HG03280 (cell line): ENCODE measurements around the gene SAMD9.
A peak's percentile ranks its signal among the peaks of the same experiment; 100 is the strongest.
"Not testable (repeated sequence)": the region's sequence is repeated elsewhere in the genome, so short reads cannot be mapped to it uniquely, and the experiment has no call there.

ENCODE experiments used
- ATAC-seq: cut with Tn5 transposase; IDR thresholded peaks from one replicate; pipeline ENCODE4 v1.9.1; 2021; ENCODE audit warnings: mild to moderate bottlenecking, moderate library complexity; ENCODE audit not compliant: unreplicated experiment

The SAMD9 gene

GRCh38 chr7:93117852-93118530 is at the start of gene SAMD9:
Gene SAMD9 (minus strand): TSS chr7:93117979. CDS start chr7:93106097, 11,882 bp downstream.
- ATAC-seq = peak; percentile 99

- peak; percentile 95 for ATAC-seq
Observed at GRCh38 chr7:93165447-93165846, 47.7 kb upstream of the SAMD9 start.

- ATAC-seq = no peak
Observed at GRCh38 chr7:93164766-93165165, 47.0 kb upstream of the SAMD9 start.

- no peak for ATAC-seq
Observed at GRCh38 chr7:93161181-93161762, 43.5 kb upstream of the SAMD9 start.

GRCh38 chr7:93160410-93160809 is 42.6 kb upstream of the SAMD9 start:
- ATAC-seq = no peak

GRCh38 chr7:93159490-93159889 is 41.7 kb upstream of the SAMD9 start:
- no peak for ATAC-seq

- no peak for ATAC-seq
Observed at GRCh38 chr7:93156884-93157283, 39.1 kb upstream of the SAMD9 start.

GRCh38 chr7:93150200-93150835 is 32.5 kb upstream of the SAMD9 start:
- no peak for ATAC-seq

- no peak for ATAC-seq
Observed at GRCh38 chr7:93148727-93149126, 30.9 kb upstream of the SAMD9 start.

GRCh38 chr7:93148144-93148543 is 30.4 kb upstream of the SAMD9 start, which contains the start of gene SAMD9L:
Gene SAMD9L (minus strand): TSS chr7:93148385. CDS start chr7:93135971, 12,414 bp downstream.
- peak; percentile 71 for ATAC-seq

- peak; percentile 68 for ATAC-seq
Observed at GRCh38 chr7:93147363-93147762, 29.6 kb upstream of the SAMD9 start.

- ATAC-seq = no peak
Observed at GRCh38 chr7:93146472-93147141, 28.8 kb upstream of the SAMD9 start.

GRCh38 chr7:93146036-93146435 is 28.3 kb upstream of the SAMD9 start:
- no peak for ATAC-seq

GRCh38 chr7:93145354-93145753 is 27.6 kb upstream of the SAMD9 start:
- no peak for ATAC-seq

- no peak for ATAC-seq
Observed at GRCh38 chr7:93142127-93142526, 24.3 kb upstream of the SAMD9 start.

- no peak for ATAC-seq
Observed at GRCh38 chr7:93140582-93141191, 22.9 kb upstream of the SAMD9 start.

- ATAC-seq = no peak
Observed at GRCh38 chr7:93138576-93138975, 20.8 kb upstream of the SAMD9 start.

GRCh38 chr7:93133005-93133404 is 15.2 kb upstream of the SAMD9 start:
- no peak for ATAC-seq

GRCh38 chr7:93132216-93132615 is 14.4 kb upstream of the SAMD9 start:
- no peak for ATAC-seq

GRCh38 chr7:93126954-93127353 is 9.2 kb upstream of the SAMD9 start:
- not testable (repeated sequence) for ATAC-seq

GRCh38 chr7:93123532-93123931 is 5.8 kb upstream of the SAMD9 start:
- ATAC-seq = not testable (repeated sequence)
